ENCODE measurements around the gene ADAMTS12.

GRCh38 chr5:33763435-33763834, 128.4 kb downstream of the ADAMTS12 start:
- TF ChIP-seq CTCF (conservative IDR thresholded peaks at IDR 0.05; ENCODE audit: low read depth, low read length) (no peak), EZH2 (IDR thresholded peaks at IDR 0.05; ENCODE audit: low read length, unreplicated experiment) (no peak), EZH2phosphoT487 (IDR thresholded peaks at IDR 0.05; ENCODE audit: borderline replicate concordance, low read length) (no peak)
